C4-2B (cell line): ENCODE measurements around the gene METAP1D.

Experiments used
- CTCF ChIP-seq: fragments of 450-650 bp; conservative IDR thresholded peaks from 2 replicates; pipeline ENCODE4 v1.5.1; 2017; ENCODE audit warnings: mild to moderate bottlenecking
- ZFX ChIP-seq: fragments of 450-650 bp; IDR thresholded peaks from 2 replicates; pipeline ENCODE4 v1.6.1; 2017

- TF ChIP-seq CTCF, result no peak
- TF ChIP-seq ZFX, result no peak
These were observed 53.7 kb downstream of the METAP1D start for GRCh38 chr2:172053486-172053885.
